Bone marrow (tissue), 2 donors: Measurements from ENCODE around the gene AANAT.

ENCODE experiments used
- DNase-seq, 2 donors: peaks; one replicate each; lab custom pipeline; 2025; lab: John Stamatoyannopoulos, UW

AANAT gene

GRCh38 chr17:76468634-76469010, 1.2 kb downstream of the AANAT start:
- DNase-seq, result no peak

- DNase-seq, result no peak
These were observed 1.9 kb downstream of the AANAT start for GRCh38 chr17:76469076-76469990.

GRCh38 chr17:76469991-76470739, 2.8 kb downstream of the AANAT start:
- no peak for DNase-seq

- no peak for DNase-seq
These were observed 4.3 kb downstream of the AANAT start for GRCh38 chr17:76471498-76472257.

- DNase-seq, result no peak
These were observed 4.8 kb downstream of the AANAT start for GRCh38 chr17:76472258-76472645.

GRCh38 chr17:76472726-76473125, 5.3 kb downstream of the AANAT start:
- DNase-seq, result no peak

- DNase-seq, result no peak
These were observed 6.2 kb downstream of the AANAT start for GRCh38 chr17:76473541-76473985.

- DNase-seq, result no peak
These were observed 6.8 kb downstream of the AANAT start for GRCh38 chr17:76474238-76474637.

GRCh38 chr17:76474894-76475293, 7.5 kb downstream of the AANAT start:
- no peak for DNase-seq

- no peak for DNase-seq
These were observed 7.9 kb downstream of the AANAT start for GRCh38 chr17:76475302-76475701.

GRCh38 chr17:76476736-76477135, 9.3 kb downstream of the AANAT start:
- no peak for DNase-seq

- no peak for DNase-seq
These were observed 10.2 kb downstream of the AANAT start for GRCh38 chr17:76477576-76477975.

- no peak for DNase-seq
These were observed 10.7 kb downstream of the AANAT start for GRCh38 chr17:76478097-76478496.

- no peak for DNase-seq
These were observed 11.5 kb downstream of the AANAT start for GRCh38 chr17:76478730-76479514.

- peak in 1 of 2 donors; percentile 9 for DNase-seq
These were observed 12.2 kb downstream of the AANAT start for GRCh38 chr17:76479515-76480060.

GRCh38 chr17:76480632-76481031, 13.2 kb downstream of the AANAT start:
- peak in 1 of 2 donors; percentile 62 for DNase-seq

GRCh38 chr17:76481071-76481655, 13.8 kb downstream of the AANAT start:
- DNase-seq, result no peak

- DNase-seq, result no peak
These were observed 16.9 kb downstream of the AANAT start for GRCh38 chr17:76484228-76484725.

GRCh38 chr17:76485569-76485968, 18.2 kb downstream of the AANAT start:
- no peak for DNase-seq

GRCh38 chr17:76487451-76488192, 20.2 kb downstream of the AANAT start:
- no peak for DNase-seq
